ENCODE results near the gene IPCEF1.

The IPCEF1 gene

GRCh38 chr6:154267508-154268106 is 89.0 kb downstream of the IPCEF1 start:
- TF ChIP-seq, protein P1, sequence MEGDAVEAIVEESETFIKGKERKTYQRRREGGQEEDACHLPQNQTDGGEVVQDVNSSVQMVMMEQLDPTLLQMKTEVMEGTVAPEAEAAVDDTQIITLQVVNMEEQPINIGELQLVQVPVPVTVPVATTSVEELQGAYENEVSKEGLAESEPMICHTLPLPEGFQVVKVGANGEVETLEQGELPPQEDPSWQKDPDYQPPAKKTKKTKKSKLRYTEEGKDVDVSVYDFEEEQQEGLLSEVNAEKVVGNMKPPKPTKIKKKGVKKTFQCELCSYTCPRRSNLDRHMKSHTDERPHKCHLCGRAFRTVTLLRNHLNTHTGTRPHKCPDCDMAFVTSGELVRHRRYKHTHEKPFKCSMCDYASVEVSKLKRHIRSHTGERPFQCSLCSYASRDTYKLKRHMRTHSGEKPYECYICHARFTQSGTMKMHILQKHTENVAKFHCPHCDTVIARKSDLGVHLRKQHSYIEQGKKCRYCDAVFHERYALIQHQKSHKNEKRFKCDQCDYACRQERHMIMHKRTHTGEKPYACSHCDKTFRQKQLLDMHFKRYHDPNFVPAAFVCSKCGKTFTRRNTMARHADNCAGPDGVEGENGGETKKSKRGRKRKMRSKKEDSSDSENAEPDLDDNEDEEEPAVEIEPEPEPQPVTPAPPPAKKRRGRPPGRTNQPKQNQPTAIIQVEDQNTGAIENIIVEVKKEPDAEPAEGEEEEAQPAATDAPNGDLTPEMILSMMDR (IDR thresholded peaks at IDR 0.05; ENCODE audit: control insufficient read depth, insufficient read depth, low read depth, low read length, missing control alignments): no peak
- no peak for DNase-seq (ENCODE audit: low read depth)
- no peak overlapping the region for H3K4me3 ChIP-seq (ENCODE audit: control insufficient read depth, low read depth, low read length)

DNA sequence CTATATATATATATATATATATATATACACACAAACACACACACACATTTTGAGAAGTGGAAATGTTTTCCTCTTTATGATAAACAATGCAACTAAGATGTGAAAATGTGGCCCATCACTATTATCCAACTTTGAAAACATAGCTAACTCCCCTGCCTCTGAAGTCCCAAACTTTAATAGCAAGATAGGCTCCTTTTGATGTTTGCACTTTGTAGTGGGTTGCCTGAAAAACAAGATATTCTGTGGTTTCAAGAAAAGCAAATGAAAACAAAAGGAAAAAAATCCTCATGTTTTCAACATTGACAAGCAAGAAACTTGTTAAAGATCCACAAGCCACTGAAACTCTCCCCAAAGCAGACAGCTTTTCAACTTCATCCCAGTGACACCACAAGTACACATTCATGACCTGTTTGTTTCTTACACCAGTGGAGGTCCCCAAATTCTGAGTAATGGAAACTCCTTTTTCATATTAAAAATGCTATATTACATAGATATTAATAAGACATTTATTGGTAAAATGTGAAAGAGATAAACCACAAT is 90.0 kb downstream of the IPCEF1 start:
- DNase-seq (ENCODE audit: low read depth): no peak
- TF ChIP-seq, protein P1 (IDR thresholded peaks at IDR 0.05; ENCODE audit: control insufficient read depth, insufficient read depth, low read depth, low read length, missing control alignments): no peak

GRCh38 chr6:154261688-154262397 is 94.8 kb downstream of the IPCEF1 start:
- no peak overlapping the region for H3K4me3 ChIP-seq (ENCODE audit: control insufficient read depth, low read depth, low read length)
- no peak for DNase-seq (ENCODE audit: low read depth)
- TF ChIP-seq, protein P1 (IDR thresholded peaks at IDR 0.05; ENCODE audit: control insufficient read depth, insufficient read depth, low read depth, low read length, missing control alignments): no peak

More for the DNA sequence above, 90.0 kb downstream of the IPCEF1 start:
- no peak overlapping the region for H3K4me3 ChIP-seq (ENCODE audit: control insufficient read depth, low read depth, low read length)

DNA sequence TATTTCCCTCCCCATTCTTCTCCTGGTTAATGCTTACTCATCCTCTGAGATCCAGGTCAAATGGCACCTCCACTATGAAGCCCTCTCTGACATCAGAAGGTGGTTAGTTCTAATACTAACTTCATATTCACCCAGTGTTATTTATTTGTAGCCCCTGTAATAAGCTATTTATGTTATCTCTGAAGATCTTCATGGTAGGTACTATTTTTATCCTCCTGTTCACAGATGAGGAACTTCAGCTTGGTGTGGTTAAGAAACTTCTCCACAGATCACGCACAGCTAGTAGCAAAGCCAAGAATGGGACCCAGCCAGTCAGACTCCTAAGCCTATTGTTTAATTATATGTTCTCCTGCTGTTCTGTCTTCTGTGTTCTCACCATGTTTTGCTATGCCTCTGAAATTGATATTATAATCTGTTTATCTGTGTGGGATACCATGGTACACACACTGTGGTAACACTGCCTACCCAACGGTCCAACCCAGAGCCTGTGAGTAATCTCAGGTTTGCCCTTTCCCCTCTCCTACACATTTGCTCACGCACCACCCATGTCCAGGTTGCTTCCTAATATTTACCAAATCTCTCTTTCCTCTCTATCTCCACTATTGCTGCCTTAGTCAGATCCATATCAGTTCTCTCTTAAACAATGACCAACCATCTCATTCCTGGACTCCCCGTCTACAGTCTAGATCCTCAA is 98.4 kb downstream of the IPCEF1 start:
- DNase-seq (ENCODE audit: low read depth): no peak

GRCh38 chr6:154257067-154257466 is 99.5 kb downstream of the IPCEF1 start:
- H3K4me3 ChIP-seq (ENCODE audit: control insufficient read depth, low read depth, low read length): no peak overlapping the region
- DNase-seq (ENCODE audit: low read depth): no peak
- TF ChIP-seq, protein P1 (IDR thresholded peaks at IDR 0.05; ENCODE audit: control insufficient read depth, insufficient read depth, low read depth, low read length, missing control alignments): no peak

More for the DNA sequence above, 98.4 kb downstream of the IPCEF1 start:
- no peak overlapping the region for H3K4me3 ChIP-seq (ENCODE audit: control insufficient read depth, low read depth, low read length)
- TF ChIP-seq, protein P1 (IDR thresholded peaks at IDR 0.05; ENCODE audit: control insufficient read depth, insufficient read depth, low read depth, low read length, missing control alignments): no peak

- TF ChIP-seq, protein P1 (IDR thresholded peaks at IDR 0.05; ENCODE audit: control insufficient read depth, insufficient read depth, low read depth, low read length, missing control alignments): no peak
- DNase-seq (ENCODE audit: low read depth): peak; percentile 1
- no peak overlapping the region for H3K4me3 ChIP-seq (ENCODE audit: control insufficient read depth, low read depth, low read length)
Measured at GRCh38 chr6:154252678-154253077, 103.9 kb downstream of the IPCEF1 start.

Data from AG09309 (cell line).